NCI-H1105 (cell line): ENCODE data around the gene COL4A2.
"Not testable (repeated sequence)": the region's sequence is repeated elsewhere in the genome, so short reads cannot be mapped to it uniquely, and the experiment has no call there.

Source experiments
- DNase-seq: peaks from one replicate; lab custom pipeline; 2025; lab: John Stamatoyannopoulos, UW

Gene COL4A2

DNA sequence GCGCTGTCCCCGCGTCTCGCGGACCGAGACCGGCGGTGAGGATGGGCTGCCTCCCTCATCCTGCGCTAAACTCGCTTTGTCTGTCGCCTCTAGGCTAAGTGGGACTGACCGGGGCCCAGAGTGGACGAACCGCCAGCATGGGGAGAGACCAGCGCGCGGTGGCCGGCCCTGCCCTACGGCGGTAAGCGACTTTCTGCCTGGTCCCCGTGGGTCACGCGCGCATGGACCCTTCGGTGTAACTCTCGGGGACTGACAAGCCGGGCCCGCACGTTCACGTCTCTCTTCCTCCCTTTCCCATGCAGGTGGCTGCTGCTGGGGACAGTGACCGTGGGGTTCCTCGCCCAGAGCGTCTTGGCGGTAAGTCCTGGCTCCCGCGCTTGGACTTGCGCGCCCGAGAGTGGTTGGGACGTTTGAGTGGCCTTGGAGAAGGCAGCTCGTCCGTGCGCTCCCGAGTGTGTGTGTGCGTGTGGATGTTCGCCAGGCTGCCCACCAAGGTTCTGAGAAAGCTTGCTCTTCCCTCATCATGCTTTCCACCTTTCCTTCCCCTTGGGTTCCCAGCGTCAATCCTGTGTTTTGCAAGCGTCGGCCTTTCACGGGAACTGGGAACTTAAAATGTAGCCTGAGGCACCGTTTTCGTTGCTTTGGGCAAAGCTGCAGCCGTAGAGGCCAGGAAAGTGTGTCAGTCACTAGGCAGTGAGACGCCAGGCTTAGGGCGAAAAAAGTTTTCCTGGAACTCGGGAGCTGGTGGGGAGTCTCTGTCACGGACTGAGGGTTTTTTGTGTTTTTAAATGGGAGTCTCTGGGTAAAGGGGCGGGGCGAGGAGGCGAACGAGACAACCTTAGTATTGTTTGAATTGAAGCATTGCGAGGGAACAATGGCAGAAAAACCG is 927 bp downstream of the COL4A2 start:
- peak; percentile 35 for DNase-seq

DNA sequence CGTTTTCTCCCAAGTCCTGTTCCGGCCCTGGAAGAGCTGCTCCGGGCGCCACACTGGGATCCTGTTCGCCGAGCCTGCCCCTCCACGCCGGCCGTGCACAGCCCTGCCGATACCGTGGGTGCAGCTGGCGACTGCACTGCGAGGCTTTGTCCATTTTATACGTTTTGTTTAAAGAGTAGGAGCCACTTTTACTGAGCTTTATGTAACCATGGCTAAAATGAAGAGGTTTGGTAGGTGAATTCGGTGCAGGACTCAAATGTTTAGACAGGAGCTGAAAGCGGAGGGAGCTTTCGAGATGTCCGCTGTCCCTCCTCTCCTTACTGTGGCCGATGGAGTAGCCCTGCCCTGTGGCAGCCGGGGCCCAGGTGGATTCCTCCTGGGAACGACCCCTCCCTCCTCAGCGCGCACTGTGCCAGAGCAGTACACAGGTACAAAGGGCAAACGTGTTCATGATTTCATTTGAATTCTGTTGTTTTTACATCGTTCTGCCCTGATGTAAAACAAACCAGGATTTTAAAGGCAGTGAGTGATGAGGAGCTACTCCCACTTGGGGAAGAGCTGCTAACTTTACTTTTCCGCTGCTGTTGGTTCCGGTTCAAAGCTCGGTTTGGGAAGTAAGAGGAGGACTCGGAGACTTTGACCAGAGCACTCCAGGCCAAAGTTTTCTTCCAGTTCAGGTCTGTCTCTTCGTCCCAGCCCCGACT is 1.7 kb downstream of the COL4A2 start:
- DNase-seq, result peak; percentile 55

DNA sequence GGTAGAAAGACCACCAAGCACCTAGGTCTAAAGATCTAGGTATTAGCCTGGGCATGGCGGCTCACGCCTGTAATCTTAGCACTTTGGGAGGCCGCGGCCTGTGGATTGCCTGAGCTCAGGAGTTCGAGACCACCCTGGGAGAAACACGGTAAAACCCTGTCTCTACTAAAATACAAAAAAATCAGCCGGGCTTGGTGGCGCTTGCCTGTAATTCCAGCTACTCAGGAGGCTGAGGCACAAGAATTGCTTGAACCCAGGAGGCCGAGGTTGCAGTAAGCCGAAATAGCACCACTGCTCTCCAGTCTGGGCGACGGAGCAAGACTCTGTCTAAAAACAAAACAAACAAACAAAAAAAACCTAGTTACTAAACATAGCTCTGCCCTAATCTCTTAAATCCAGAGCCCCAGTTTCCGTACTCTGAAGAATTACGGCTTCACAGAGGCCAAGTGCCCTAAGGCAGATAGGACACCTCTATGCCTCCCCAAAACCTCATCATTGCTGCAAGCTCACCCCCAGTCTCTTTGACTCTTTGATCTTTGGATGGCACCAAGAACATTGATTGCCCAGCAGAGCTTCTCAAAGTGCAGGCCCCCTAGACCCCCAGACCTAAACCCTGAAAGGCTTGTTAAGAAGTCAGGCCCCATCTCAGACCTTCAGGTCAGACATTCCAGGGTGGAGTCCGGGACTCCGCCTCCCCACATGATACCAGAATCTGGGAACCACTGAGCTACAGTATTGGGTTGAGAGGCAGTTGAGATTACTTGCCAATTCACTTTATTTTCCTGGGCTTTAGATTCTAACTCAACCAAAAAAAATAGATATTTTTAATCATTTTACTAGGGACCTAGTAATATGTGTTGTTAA is 2.8 kb downstream of the COL4A2 start:
- DNase-seq, result no peak

DNA sequence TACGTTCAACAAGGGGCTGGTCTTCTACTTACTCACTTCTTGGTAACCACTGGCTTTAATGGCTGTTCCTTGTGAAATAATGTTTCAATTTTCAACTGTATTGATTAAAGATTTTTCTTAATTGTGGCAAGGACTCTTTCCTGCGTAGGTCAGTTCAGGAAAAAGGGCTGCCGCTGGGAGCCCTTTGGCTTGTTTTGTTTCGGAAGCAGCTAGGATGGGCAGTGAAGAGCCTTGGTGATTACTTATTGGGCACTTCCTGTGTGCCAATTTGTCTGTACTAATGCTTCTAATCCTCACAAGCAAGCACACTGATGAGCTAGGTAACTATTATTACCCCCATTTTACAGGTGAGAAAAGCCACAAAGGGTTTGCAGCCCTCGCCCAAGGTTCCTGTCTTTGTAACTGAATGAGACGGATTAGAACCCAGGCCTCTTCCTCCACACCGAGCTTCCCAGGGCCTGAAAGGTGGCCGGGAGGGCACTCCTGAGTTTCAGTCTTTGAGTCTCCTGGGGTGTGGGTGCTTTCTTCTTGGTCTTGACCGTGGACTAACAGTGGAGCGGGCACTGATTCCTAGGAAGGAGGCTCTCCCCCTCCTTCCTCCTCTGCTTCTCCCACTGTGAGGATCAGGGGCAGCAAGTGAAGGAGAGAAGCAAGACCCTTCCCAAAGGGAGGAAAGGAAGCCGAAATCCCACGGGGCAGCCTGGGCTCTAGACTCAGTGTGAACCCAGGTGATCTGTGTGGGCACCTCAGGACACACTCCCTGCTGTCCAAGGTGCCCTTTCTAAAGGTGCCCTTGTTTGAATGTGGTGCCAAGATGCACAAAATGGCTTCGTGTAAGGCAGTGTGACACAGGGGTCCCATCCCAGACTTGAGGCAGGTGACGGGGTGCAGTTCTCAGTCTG is 3.7 kb downstream of the COL4A2 start:
- no peak for DNase-seq

DNA sequence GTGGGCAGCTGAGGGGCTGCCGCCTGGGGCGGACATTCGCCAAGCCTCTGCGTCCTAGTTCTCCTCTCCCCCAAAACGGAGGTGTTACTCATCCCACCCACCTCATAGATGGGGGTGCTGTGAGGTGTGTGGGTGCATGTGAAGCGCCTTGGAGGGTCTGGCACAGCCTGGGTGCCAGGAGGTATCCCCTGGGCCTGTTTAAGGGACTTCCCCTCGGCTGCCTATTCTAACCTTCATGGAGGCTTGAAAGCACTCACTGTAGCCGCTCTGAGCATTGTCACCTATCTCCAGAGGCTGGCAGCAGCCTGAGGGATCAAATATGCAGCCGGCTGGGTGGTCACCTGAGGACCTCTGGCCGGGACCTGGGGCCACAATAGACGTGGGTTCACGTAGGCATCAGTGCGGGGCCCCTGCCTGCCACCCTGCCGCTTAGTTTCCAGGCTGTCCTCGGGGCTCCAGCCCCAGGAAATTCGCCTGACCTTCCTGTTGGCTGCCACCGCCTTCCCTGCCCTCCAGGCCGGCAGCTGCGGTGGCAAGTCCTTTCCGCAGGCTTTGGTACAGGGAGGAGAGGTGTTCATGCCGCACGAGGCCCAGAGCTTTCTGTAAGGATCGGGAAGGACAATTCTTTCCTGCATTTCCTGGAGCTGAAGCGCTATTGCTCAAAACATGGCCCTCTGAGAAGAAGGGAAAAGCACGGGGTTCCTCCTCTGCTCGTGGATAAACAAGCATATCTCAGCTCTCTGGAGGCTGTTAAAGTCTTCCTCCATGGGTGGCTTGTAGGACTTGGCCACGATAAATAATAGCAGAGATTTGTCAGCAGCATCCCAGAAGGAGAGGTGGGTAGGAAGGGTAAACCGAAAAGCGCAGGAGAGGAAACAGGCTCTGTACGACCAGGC is 4.6 kb downstream of the COL4A2 start:
- DNase-seq, result no peak

DNA sequence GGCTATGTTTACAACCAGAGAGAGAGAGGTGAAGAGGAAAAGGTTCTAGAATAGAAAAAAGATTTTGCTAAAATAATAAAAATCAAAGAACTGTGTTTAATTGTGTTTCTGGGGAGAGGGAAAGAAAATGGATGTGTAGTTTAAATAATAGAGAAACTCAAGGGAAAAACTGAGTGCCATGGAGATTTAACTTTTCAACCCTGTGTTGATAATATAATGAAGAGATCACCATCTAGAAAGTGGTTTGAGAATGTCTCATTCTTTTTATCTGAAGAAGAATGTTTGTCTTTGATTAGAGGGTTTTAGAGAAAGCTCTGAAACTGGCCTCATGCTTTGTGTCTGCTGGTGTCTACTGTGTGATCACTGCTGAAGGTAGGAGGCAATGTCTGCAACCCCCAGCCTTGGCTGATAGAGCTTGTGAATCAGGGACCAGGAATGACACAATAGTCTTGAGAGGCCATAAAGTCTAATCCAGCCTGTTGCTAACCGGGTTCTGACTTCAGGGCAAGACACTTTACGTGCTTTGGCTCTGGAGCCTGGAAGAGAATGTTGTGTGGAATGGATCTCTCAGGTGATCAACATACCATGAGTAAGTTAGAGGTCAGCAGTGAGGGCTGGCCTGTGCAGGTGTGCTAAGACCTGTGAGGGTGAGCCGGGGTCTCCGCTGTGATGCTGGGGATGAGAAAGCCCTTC is 5.4 kb downstream of the COL4A2 start:
- no peak for DNase-seq

DNA sequence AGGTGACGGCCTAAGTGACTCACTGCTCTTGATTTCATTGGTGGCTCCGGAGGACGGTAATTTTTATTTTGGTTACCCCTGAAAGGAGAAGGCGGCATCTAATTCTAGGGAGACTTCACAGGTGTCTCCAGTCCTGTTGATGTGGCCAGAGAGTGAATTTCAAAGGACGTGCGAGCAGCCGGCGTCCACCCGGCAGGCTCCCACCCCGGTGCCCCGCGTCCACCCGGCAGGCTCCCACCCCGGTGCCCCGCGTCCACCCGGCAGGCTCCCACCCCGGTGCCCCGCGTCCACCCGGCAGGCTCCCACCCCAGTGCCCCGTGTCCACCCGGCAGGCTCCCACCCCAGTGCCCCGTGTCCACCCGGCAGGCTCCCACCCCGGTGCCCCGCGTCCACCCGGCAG is 6.2 kb downstream of the COL4A2 start:
- not testable (repeated sequence) for DNase-seq

DNA sequence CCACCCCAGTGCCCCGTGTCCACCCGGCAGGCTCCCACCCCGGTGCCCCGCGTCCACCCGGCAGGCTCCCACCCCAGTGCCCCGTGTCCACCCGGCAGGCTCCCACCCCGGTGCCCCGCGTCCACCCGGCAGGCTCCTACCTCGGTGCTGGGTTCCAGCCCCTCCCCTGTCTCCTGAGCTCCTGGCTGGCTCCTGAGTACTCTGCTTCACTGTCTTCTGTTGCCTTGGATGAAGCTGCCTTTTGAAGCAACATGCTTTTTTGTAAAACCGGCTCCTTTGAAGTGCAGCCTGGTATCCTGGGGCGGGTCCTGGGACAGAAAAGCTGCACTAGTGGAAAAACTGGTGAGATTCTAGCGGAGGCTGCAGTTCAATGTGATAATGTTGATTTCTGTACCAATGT is 6.6 kb downstream of the COL4A2 start:
- not testable (repeated sequence) for DNase-seq

DNA sequence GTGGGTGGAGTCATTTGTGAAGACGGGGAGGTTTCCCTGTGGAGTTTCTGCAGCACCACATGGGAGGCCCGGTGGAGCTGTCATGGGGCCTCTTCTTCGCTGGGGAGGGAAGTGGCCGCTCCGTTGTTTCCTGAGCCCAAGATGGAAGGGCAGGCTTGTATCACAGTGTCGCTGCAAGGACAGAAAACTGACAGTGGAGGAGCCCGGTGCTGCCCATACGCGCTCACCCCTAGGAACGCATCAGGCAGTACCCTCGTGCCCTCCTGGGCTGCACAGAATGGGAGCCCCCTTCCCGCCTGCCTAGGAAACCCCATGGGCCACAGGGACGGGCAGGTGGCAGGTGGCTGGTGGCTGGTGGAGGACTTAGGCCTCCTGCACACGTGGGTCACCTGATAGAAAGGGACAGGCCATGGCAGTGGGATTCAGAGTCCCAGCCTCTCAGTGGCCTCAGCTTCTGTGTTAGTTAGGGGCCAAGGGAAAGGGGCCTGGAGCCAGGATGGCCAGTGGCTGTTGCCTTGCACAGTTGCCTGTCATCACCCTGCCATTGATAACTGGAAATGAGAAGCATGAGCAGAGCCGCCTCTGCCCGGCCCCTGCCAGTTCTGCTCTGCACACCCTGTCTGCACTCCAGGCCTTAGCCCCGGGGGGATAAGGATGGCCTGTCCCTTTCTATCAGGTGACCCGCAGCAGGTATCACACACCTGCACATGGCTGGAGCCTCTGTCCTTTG is 7.6 kb downstream of the COL4A2 start:
- DNase-seq, result no peak

DNA sequence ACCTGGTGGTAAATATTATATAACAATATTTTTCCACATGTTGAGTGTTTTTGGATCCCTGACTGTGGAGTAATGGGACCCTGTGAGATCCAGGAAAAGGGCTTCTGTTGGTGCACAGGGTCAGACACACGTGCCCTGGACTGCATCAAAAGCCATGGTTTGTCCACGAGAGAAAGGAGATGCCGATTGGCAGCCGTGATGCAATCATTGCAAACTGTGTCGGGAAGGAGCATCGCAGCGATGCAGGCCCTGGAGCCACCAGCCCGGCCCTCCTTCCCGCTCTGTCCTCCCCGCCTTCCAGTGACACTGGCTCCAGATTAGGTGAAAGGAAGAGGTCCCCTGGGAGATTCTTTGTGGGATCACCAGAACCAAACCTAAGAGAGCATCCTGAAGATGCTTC is 9.1 kb downstream of the COL4A2 start:
- DNase-seq, result no peak

DNA sequence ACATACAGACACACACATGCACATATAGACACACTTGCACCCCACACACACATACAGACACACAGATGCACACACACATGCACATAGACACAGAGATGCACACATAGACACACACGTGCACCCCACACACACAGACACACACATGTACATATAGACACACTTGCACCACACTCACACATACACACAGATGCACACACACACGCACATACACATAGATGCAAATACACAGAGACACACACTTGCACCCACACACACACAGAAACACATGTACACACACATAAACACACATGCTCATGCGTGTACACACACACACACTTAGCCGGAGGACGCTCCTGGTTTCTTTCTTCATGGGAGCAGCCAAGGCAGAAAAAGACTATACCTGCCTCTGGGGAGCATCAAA is 10.0 kb downstream of the COL4A2 start:
- DNase-seq, result no peak

DNA sequence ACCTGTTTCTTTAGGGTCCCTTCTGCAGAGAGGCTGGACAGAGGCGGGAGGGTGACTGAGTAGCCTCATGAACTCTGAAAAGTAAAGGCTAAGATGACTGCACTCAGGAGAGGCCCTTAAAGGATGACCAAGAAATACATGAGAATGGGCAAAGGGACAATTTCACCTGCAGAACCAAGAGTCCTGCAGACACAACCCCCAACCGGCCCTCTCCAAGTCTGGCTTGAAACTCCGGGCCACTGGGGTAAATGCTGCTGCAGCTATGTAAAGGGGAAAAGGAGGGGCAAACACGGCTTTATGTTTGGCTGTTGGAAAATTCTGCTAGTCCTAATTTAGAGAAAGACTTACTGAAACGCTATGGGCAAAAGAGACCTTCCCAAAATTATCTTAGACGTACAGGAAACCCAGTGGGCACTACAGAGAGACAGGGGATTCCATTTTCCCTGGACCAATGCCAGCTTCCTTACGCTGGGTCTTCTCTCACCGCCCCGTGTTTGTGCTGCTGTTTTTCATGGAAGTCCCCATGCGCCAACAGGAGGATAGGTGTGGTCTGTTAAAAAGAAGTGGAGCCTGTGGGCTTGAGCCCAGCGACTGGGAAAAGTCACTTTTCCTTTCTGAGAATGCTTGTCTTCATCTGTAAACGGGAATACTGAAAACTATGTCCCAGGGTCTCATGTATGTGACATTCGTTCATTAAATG is 10.6 kb downstream of the COL4A2 start:
- DNase-seq, result no peak

DNA sequence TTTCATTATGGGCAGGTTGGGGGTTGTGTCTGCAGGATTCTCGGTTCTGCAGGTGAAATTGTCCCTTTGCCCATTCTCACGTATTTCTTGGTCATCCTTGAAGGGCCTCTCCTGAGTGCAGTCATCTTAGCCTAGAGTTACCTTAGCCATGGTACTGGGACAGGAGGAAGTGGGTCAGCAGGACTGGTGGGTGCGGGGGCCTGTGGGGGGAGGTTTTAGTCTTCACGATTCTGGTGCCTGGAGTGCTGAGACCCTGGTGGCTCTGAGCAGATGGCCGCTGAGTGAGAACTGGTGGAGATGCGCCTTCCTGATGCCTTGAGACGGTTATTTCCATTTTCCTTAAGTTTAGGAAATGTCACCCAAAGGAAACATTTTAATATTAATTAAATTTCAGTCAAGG is 11.8 kb downstream of the COL4A2 start:
- DNase-seq, result no peak

DNA sequence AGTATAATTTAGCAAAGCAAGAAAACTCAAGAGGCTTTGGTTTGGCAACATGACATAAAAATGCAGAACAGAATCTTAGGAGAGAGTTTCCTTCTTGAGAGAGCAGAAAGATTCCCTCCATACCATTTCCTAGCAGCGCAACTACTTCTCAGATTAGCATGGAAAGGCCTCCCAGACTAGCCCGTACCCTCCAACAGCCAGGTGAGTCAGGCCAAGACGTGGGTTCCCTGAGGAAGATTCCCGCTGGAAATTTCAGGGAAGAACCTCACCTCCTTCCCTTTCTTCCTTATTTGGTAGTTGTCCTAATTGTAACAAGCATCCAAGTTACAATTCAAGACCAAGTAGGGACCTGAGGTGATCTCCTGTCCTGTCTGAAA is 12.3 kb downstream of the COL4A2 start:
- no peak for DNase-seq

DNA sequence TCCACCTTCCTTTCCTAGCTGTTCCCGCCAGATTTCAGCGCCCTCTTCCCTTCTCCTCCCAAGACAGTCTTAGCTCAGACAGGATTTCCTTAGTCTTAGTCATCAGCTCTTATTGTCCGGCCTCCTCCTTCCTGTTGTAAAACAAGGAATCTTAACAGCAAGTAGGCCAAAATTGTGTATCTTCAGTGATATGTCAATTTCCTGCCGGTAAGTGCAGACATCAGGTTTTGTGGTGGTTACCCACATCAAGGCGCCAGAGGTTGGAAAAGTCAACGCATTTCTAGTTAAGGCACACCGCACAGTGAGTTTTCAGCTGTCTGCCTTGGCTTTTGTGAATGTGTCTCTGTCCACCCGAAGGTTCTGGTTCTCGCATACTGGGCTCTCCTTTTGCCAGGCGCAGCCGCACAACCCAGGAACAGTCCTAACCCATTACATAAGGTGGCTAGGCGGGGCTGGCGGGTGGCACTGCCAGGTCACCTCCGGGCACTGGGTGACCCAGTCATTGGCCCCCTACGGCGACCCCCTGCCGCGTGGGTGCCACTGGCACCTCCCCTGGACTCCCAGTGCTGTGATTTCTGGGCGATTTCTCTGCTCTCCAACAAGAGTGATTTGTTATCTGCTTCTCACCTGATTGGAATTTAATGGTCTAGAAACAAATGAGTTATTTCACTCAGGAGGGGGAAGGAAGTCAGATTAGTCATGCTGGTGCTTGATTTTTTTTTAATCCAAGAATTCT is 12.9 kb downstream of the COL4A2 start:
- no peak for DNase-seq

DNA sequence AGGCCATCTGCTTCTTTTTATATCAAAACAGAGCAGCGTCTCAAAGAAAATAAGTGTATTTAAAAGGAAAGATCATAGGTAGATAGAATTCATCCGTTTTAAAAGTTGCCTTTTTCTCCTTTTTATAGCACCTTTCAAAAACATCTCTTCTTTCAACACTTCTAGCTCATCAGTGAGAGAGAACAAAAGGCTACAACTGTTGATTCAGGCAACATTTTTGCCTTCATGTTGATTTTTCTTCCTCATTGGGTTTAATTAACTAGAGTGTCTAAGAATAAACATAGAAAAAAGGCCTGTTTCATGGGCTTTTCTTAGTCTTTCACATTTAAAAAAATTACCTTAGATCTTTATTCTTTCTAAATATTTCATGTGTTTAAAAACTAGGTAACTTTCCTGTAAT is 13.6 kb downstream of the COL4A2 start:
- no peak for DNase-seq

DNA sequence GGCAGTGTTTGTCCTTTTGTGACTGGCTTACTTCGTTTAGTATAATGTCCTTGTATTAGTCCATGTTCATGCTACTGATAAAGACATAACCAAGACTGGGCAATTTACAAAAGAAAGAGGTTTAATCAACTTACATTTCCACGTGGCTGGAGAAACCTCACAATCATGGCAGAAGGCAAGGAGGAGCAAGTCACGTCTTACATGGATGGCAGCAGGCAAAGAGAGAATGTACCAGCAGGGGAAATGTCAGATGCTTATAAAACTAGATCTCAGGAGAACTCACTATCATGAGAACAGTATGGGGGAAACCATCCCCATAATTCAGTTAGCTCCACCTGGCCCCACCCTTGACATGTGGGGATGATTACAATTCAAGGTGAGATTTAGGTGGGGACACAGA is 14.5 kb downstream of the COL4A2 start:
- not testable (repeated sequence) for DNase-seq
